HG03064 (cell line): ENCODE data around the gene KIR2DL1.
"Not testable (repeated sequence)": the region's sequence is repeated elsewhere in the genome, so short reads cannot be mapped to it uniquely, and the experiment has no call there.

Experiments used
- ATAC-seq: cut with Tn5 transposase; IDR thresholded peaks from one replicate; pipeline ENCODE4 v1.9.1; 2021; ENCODE audit warnings: low read depth; ENCODE audit not compliant: unreplicated experiment

Gene KIR2DL1

GRCh38 chr19:54817670-54818536 is 48.3 kb downstream of the KIR2DL1 start:
- ATAC-seq, result no peak

GRCh38 chr19:54824416-54824815 is 54.8 kb downstream of the KIR2DL1 start:
- ATAC-seq, result not testable (repeated sequence)

GRCh38 chr19:54825326-54825725 is 55.7 kb downstream of the KIR2DL1 start:
- not testable (repeated sequence) for ATAC-seq

- not testable (repeated sequence) for ATAC-seq
These were observed 58.5 kb downstream of the KIR2DL1 start for GRCh38 chr19:54828064-54828463.

GRCh38 chr19:54832496-54832895 is 62.9 kb downstream of the KIR2DL1 start, which contains the start of gene KIR2DS4:
TSS of gene KIR2DS4 (plus strand) at chr19:54832676.
- ATAC-seq, result not testable (repeated sequence)
